HG02840 (cell line): Measurements from ENCODE around the gene PCED1A.
"Not testable (repeated sequence)": the region's sequence is repeated elsewhere in the genome, so short reads cannot be mapped to it uniquely, and the experiment has no call there.

Experiments used
- ATAC-seq: cut with Tn5 transposase; IDR thresholded peaks from one replicate; pipeline ENCODE4 v1.9.1; 2021; ENCODE audit warnings: mild to moderate bottlenecking, moderate library complexity, moderate number of reproducible peaks; ENCODE audit not compliant: unreplicated experiment, low FRiP score

Gene PCED1A

DNA sequence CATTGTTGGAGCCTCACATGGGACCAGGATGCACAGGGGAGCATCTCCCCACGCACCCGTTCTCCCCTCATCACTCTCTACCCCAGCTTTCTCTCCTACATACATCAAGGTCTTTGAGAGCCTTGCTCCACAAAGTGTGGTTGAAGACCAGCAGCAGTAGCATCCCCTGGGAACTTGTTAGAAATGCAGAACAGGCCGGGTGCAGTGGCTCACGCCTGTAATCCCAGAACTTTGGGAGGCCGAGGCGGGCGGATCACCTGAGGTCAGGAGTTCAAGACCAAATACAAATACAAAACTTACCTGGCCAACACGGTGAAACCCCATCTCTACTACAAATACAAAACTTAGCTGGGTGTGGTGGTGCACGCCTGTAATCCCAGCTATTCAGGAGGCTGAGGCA, 32.5 kb downstream of the PCED1A start:
- ATAC-seq, result not testable (repeated sequence)

DNA sequence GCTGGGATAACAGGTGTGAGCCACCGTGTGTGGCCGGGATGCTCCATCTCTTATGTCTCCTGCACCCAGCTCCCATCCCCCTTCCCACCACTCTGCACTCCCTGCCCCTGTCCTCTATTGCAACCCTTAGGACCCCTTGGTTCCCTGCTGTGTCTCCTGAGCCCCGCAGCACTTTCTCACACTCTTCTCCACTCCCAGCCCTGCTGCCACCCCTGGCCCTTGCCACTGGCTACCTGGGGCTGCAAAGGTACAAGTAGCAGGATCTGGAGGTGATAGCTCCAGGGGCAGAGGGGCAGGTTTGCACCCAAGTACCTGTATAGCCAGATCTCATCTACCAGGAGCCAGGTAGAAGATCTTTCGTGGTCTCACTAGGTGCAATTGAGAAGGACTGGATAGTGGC, 33.4 kb downstream of the PCED1A start:
- ATAC-seq, result no peak

DNA sequence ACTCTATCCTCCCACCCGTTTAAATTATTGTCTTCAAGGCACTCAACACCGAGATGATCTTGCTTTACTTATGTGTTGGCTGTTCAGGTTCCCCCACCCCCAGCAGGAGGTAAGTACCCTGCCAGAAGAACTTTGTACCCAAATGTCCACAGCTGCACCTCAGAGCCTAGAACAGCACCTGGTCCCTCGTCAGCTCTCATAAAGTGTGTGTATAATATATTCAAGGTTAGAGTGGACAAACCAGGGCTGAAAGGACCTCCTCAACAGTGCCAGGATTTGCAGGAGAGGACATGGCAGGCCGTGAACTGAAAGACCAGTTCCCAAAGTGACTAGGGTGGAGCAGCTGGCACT, 34.1 kb downstream of the PCED1A start:
- no peak for ATAC-seq

DNA sequence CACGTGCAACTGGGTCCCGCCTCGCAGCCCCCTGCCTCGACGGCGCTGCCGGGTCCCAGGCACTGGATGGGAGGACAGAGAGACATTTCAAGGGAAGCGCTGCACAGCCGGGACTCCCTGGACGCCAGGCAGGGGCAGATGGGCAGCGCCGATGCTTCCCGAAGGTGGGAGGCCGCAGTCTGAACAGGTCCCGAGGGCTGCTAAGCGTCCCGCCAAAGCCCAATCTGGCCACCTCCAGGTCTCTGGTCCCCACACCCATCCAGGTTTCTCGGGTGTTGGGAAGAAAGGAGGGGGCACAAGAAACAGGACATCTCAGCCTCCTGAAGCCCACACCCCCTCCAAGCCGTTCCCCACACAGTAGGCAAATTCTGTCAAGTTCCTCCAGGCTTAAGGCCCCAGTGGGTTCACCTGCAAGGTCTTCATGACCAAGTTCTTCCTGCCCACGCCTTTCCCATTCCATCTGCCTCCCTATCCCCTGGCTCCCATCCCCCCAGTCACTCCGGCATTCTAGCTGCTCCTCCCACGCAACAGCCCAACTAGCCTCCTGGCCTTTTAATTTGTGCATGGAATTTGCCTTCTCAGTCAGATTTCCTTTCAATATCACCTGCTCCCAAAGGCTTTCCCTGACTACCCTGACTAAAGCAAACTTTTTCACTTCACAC, 34.6 kb downstream of the PCED1A start:
- no peak for ATAC-seq

DNA sequence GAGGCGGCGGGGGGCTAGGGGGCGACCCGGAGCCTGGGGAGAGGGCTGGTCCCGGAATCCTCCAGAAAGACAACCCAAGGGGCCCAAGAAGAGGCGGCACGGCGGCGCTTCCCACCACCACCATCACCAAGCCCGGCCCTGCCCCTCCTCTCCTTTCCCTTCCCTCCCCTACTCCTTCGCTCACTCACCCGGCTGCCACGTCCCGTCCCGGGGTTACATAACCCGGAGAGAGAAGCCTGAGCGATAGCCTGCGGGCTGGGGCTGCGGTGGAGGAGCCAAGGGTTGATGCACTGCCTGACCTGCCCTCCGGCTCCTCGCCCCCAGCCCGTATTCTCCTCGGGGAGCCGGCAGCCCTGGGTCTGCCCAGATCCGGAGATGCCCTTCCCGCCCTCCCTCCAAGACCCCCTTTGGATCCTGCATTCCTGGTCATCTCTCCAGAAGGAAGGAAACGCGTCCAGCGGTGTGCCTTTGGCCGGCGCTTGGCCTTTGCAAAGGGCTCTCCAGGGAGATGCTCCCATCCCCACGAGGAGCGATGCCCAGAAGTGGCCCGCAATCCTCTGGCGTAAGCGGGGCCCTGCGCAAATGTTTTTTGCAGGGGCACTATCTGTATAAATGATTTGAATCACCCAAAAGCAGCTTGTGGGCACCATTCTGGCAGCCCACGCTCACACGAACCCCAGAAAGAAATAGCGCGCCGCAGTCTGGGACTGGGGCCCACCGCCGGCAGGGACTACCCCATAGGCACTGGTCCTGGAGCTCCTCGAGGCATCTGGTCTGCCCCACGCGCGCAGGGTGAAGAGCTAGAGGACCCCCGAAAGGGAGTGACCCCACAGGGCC, 35.4 kb downstream of the PCED1A start:
- no peak for ATAC-seq

DNA sequence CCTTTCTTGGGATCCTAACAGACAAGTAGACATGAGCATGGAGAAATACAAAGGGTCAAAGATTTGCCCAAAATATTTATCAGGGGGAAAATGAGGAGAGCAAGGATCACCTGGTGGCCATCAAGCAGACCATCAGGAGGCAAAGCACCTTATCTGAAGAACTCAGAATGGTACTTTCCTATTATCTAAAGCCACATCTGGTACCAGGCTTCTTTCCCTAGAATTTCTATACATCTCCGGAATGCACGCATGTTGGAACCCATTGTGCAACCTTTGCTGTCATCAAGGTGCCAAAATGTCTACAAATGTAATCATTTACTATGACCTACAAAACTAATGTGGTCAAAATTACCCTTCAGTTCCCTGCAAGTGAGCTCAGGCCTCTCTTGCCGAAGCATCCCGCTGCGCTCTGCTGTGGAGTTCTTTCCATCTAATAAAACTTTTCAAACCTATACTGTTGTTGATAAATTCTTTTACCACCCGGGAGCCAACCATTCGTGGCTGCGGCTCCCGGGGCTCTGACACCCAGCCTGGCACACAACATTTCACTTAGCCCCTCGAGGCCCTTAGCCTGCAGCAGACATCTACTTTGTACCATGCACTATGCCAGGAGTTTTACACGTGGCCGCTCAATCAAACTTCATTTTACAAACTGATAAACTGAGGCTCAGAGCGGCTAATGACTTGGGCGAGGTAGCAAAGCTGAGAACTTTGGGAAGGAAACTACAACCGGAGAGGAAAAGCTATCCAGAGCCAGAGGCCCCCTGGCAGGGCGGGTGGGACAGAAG, 36.2 kb downstream of the PCED1A start:
- ATAC-seq, result no peak

DNA sequence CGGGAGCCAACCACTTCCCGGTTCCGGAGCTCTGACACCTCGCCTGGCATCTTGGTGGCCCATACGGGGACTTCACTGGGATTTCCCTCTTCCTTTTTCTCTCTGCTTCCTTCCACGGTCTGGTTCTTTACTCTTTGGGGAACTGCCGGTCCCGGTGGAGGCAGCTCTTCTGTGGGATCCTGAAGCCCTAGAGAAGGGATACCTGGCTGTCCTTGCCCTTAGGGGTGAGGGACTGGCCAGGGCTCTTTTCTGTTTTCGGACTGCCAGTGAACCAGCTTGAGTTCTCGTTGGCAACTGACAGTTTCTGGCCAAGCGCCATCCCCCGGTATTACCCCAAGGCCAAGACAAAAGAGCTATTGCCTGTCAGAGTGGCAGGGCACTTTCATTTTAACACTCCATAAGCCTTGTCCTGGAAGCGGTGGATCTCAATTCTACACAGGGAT, 39.1 kb downstream of the PCED1A start:
- no peak for ATAC-seq

DNA sequence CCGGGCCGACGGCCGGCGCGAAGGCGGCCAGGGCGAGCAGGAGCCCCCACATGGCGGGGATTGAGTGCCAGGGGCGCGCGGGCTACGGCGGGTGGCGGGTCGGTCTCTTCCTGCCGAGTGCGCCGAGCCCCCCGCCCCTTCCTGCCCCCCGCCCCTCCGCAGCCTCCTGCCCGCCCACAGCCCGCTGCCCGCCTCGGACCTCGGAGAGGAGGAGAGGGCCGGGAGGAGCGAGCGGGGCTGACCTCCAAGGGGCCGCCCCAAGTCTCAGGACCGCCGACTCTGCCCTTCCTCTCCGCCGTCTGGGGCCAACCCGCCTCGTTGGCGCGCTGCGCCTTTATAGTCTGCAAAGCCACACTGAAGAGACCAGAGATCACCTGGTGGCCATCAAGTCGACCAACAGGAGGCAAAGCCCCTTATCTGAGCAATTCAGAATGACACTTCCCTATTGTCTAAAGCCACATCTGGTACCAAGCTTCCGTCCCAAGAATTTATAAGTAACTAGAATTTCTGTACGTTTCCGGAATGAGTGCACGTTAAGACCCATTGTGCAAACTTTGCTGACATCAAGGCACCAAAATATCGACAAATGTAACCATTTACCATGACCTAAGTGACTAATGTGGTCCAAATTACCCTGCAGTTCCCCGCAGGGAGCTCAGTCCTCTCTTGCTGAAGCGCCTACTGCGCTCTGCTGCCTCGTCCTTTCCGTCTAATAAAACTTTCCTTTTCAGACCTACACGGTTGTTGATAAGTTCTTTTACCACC, 39.8 kb downstream of the PCED1A start, which contains the start of gene CPXM1:
Gene CPXM1, minus strand, starts transcription at position 107 of the 765 bp plus-strand sequence. Its CDS starts 55 bp downstream, at position 52.
- no peak for ATAC-seq

DNA sequence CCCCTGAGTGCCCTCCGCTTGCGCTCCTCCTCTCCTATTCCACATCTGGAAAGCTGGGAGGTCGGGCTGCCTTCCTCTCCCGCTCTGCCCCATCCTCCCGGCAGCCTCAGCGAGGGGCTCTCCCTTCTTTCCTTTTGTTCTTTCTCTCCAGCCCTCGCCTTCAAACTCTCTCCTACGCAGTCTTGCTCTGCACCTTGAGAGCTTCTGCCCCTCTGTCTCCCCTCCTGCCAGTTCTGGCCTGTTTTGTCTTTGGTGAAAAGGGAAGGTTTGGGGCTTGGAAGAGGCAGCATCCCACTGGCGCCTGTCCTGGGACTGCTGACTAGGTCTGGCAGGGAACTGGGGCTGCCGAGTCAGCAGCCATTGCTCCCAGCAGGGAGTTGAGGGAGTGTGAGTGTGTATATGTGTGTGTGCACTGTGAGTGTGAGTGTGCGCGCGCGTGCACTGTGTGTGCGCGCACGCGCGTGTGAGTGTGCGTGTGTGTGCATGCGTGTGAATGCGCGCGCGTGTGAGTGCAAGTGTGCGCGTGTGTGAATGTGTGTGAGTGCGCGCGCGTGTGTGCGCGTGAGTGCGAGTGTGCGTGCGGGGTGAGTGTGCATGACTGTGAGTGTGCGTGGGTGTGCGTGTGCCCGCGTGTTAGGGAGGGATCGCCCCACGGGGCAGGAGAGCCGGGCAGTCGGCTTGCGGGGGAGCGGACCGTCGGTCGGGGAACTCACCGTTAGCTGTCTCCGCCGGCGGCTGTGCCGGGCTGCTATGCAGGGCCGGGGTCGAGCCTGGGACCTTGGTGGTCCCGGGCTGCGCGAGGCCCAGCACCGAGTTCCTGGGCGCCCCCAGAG, 40.6 kb downstream of the PCED1A start:
- no peak for ATAC-seq

DNA sequence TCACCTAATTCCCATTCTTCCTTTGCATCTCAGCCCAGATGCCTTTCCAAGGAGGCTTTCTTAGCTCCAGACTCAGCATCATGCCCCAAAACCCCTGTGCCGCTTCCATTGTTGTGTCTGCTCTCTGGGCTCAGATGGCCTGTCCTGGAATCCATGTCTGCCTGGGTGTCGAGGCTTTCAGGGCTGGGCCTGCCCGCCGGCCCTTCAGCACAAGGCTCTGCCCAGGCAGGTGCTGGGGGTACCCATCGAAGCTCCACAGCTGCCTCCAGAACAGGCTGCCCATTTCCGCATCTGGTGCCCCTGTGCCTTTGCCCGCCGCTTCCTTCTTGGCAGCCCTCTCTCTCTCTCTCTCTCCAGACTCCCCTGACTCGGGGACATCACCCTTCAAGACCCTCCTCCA, 41.2 kb downstream of the PCED1A start:
- ATAC-seq, result no peak

DNA sequence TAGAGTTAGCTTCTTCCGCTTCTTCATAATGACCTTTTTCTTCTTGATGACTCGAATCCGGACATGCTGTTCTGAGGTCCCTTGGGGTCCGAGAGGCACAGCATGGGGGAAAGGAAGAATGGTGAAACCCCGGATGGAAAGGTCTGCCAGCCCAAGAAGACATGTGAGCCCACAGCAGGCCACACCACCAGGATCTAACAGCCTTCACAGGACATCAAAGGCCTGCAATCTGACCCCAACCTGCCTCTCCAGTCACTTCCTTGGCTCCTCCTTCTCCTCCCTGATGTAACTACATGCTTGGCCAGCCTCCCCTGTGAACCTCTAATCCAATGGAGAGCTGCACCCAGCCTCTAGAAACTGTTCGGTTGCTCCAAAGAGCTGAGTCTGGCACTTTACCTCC, 41.6 kb downstream of the PCED1A start:
- no peak for ATAC-seq

DNA sequence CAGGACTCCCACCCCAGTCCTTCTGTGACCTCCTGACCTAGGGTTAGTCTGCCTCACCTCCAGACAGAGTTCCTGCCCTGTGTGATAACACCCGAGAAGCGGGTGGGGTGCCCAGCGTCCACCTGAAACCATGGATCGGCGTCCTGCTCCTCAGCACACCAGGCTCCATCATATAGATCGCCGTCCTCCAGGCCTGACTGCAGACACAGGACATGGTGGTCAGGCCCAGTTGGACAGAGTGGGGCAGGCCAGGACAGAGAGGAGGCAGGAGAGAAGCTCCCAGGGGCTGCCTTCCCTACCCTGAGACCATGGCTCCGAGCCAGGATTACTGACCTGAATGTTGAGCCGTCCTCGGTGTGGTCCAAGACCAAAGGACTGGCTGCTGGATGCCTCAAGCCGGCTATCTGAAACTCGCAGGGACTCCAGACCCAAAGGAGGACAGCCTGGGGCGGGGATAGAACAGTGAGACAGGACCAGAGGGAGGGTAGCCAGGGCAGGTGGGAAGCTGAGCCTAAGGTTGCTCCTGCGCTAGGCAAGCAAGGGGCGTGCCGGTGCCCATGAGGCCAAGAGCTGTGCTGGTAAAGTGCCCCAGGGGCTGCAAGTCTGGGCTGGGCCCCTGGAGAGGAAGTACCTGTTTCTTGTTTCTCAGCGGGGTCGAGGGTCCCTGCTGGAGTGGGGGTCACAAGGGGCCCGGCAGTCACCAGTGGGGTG, 42.2 kb downstream of the PCED1A start:
- ATAC-seq, result no peak

DNA sequence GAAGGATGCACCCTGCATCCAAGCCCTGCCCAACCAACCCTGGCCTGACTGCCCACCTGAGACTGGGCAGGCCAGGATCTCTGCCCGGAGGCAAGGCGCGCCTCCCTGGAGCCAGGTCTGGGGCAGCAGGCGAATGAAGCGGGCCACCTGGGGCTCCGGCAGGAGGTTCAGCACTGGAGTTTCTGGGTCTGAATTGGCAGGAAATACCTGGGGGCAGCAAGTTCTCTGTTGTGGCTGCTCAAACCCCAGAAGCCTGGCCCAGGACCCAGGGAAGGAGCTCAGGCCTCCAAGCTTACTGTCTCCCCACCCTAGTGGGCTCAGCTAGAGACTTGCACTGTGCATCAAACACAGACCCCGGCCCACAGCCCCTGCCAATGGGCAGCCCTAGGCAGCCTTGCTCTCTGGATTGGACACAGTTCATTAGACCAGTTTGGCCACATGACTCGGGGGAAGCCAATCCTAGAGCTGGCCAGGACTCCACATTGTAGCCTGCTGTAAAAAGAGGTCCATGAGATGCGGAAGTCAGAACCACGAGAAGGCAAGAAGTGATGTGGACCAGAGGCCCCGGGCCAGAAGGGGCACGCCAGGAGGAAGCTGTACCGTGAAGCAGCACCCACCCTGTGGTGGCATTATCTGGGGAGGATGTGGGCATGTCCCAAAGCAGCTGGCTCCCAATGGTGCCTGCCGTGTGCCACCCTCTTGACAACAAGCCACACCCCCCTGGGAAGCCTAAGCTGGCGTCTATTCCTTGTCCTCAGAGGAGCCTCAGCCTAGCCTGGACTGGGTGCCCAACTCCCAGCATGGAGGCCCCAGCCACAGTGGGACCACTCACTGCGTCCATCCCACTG, 43.1 kb downstream of the PCED1A start:
- ATAC-seq, result no peak

DNA sequence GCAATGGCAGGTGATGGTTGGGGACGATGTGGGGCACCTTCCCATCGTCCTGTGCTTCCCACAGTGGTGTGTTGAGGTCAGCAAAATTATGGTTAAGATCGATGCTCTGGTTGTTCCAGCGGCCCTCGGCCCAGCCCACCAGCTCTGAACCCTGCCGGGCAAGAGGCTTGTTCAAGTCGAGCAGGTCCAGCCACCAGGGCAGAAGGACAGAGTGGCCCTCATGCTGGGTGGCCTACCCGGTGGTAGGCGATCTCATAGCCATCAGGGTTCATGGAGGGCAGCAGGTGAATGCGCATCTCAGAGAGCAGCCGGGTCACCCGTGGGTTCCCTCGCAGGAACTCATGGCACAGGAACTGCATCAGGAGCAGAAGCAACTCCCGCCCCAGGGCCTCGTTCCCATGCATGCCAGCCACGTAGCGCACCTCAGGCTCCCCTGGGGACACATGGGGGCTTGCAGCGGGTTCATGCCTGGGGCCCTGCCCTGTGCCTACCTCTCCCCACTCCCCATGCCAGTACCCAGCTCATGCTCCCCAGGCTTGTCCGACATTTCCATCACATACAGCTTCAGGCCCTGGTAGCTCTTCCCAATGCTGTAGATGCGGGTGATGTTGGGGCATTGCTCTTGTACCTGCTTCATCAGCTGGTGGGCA, 44.3 kb downstream of the PCED1A start:
- no peak for ATAC-seq

DNA sequence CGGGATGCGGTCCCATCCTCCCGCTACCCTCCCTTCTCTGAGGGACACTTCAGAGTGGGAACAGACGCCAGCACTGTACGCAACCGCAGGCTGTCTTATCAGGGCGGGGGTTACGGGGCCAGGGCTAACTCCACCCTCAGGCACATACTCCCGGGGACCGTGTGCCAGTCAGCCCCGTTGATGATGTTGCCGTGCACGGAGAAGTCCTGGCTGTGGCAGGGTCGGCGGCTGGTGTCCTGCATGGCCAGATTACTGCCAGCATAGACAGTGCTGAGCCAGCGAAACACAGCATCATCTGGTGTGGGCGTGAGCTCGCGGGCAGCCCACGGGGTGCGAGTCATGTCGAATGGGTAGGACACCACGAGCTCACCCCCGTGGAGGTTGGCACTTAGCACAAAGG, 45.0 kb downstream of the PCED1A start:
- ATAC-seq, result no peak

DNA sequence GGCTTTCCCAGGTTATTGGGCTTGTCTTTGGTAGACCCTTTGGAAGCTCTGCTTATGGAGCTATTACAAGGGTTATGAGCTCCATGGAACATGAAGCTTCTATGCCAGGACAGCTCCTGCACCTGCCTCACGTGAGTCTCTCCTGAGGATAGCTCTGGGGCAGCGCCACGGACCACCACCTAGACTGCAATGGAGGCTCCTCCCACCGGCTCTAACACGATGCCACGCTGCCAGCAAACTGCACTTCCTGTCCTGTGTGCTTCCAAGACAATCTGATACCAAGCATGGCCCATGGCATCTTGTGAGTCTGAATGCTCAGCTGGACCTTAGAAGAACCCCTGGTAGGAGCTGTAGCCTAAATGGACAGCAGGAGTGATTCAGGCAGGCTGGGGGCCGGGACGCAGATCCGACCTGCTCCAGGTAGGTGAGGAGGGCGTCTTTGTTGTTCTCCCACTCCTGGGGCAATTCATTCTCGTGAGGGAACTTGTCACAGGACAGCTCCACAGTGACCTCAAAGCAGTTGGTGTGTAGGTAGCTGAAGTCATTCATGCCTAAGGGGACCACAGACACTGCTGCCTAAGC, 45.5 kb downstream of the PCED1A start:
- ATAC-seq, result no peak

DNA sequence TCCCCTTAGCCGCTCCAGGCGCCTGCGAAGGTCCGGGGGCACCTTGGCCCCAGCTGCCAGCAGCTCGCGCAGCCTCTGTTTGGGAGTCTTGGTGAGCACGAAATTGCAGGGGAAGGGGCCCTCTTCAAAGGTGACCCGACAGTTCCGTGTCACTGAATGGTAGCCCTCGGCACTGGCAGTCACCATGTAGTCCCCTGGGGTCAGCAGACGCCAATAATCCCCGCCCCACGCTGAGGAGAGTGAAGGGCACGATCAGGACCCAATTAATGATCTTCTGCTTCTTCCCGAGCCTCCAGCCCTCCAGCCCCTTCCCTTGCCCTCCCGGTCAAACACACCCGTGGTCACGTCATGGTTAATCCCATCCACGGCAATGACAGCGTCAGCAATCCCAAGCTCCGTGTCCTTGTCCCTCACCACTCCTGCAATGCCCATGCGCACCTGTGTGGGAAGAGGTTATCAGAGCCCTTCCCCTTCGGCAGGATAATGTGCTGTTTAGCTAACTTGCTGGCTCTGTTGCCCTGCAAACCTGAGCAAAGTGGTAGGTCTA, 46.2 kb downstream of the PCED1A start:
- no peak for ATAC-seq
